HG03442 (cell line): ENCODE results near the gene IL1RN.
A peak's percentile ranks its signal among the peaks of the same experiment; 100 is the strongest.

Source experiments
- ATAC-seq: cut with Tn5 transposase; IDR thresholded peaks from one replicate; pipeline ENCODE4 v1.9.1; 2021; ENCODE audit warnings: mild to moderate bottlenecking, moderate library complexity; ENCODE audit not compliant: unreplicated experiment

IL1RN gene

DNA sequence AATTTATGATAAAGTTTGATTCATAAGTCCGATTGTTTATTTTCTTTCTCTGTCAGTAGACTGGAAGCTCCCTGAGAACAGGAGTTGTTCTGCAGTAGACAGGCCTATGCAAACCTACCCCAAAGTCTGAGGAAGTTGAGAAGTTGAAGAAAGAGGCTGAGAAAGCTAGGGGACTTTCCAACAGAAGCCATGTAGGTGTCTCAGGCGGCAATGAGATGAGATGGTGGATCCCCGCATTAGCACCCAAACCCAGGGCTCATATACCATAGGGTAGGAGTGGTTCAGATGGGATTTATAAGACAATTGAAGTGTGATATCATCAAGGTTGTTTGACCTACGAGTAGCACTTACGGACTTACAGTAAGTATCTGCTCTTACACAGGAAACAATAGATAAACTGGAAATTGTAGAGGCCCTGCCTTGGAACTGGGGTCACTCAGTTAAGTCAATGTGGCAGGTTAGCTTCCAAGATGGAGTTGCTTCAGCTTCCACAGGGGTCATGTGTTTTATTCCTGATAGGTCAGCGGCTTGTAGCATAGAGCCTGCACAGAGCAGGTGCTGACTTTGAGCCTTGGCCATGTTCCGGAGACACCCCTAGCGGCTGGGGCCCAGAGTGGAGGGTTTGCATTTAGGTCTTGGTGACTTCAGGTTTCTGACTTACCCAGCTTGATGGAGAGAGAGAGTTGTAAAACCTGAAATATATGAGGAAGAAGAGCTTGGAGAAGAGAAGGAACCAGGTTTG lies 44.1 kb downstream of the IL1RN start:
- no peak for ATAC-seq

DNA sequence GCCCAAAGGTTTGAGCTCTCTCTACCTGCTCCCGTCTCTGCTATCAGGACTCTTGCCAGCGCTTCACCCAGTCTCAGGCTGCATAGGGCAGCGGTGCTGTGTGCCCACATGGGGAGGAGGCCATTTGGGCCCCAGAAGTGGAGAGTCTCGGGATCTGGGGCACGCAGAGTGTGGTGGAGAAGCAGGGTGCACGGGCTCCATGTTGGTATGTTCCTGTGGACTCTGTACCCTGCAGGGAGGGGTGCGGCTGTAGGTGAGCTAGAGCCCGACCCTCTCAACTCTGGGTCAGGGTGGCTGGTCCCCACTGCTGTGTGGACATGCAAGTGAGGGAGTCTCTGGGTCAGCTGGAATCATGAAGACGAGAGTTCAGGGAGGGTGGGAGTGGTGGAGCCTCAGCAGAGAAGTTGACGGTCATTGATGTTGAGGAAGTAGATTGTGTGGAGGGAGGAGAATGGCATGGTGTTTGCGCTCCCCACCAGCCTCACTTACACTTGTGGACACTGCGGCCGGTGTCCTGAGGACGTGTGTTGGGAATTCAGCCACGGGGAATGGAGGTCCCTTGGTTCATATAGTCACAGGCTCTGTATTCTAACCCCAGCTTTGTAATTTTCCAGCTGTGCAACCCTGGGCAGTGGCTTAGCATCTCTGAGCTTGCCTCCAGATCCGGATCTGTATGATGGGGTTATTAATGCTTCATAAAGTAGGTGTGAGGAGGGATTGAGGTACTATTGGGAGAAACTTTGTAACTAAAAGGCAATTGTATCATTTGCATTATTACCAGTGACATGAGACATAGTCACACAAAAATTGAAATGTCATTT lies 45.5 kb downstream of the IL1RN start:
- no peak for ATAC-seq

DNA sequence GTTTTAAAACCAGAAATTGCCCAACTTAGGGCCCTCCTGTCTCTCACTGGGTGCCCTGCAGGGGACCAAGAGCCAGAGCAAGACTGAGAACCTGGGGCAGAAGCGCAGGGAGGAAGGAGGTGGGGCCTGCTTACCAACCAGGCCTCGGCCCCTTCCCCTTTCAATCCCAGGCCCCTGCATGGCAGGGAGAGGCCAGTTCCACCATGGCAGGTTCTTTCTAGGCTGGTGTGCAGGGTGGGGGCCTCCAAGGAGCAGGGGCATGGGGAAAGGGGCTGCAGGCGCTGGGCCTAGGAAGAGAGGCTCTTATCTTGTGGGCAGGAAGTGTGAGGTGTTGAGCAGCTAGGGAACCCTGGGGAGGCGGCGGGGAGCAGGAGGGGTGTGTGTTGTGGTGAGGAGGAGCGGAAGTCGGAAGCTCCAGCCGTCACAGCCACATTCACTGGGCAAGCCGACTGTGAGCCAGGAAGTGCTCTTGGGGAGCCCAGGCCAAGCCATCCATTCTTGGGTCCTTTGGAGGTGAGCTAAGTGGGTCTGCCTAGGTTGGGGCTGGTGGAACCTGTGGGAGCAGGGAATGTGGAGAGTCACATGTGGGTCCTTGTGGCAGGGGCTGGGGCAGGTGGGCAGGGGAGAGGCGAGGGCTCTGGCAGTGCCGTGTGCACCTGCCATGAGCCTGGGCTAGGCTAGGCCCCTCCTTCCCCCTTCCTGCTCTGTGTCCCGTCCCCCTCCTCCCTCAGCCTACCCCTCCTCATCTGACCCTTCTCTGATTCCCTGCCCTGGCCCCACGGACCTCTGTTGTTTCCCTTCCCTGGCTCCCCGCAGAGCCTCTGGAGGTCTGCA lies 46.4 kb downstream of the IL1RN start, which contains the start of gene PSD4:
TSS of gene PSD4 (plus strand) at position 430 of the 834 bp plus-strand sequence. CDS start 8,486 bp downstream, outside the sequence.
- peak; percentile 78 for ATAC-seq

DNA sequence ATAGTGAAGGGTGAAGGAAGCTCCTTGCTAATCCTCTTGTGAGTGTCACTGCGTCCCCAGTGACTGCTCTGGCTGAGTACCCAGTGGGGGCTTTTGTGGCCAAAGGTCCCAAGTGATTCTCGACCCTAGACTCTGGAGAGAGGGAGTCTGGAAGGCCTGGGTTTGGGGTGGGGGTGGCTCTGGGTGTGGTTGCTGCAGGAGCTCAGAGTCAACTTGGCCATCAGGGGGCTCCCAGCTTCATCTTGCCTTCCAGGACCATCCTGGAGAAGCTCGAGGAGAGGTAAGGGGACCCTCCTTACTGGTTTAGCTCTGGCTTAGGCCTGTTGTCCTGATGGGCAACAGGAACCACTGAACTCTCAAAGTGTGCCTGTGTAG lies 47.0 kb downstream of the IL1RN start:
- ATAC-seq = no peak

DNA sequence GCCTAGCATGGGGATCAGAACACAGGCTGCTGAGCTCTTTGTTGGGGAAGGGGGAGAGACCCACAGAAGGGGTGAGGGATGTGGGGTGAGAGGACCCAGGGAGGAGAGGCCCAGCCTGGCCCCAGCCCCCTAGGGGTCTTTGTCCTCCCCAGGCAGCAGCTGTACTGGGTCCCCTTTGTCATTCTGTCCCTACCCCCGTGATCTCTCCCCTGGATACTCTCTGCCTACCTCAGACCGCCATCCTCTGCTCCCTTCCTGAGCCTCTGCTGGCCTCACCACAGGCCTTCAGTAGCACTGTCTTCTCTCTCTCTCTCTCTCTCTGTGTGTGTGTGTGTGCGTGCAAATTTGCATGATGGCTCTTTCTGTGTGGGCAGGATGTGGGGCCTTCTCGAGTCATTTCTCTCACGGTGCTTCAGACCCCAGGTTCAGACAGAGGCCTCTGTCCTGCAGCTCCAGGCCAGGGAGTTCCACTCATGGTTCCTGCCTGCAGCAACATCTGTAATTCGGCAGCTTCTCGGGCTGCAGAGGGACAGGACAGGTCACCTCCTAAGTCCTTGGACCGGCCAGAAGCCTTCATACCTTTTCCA lies 47.7 kb downstream of the IL1RN start:
- ATAC-seq = peak; percentile 62

DNA sequence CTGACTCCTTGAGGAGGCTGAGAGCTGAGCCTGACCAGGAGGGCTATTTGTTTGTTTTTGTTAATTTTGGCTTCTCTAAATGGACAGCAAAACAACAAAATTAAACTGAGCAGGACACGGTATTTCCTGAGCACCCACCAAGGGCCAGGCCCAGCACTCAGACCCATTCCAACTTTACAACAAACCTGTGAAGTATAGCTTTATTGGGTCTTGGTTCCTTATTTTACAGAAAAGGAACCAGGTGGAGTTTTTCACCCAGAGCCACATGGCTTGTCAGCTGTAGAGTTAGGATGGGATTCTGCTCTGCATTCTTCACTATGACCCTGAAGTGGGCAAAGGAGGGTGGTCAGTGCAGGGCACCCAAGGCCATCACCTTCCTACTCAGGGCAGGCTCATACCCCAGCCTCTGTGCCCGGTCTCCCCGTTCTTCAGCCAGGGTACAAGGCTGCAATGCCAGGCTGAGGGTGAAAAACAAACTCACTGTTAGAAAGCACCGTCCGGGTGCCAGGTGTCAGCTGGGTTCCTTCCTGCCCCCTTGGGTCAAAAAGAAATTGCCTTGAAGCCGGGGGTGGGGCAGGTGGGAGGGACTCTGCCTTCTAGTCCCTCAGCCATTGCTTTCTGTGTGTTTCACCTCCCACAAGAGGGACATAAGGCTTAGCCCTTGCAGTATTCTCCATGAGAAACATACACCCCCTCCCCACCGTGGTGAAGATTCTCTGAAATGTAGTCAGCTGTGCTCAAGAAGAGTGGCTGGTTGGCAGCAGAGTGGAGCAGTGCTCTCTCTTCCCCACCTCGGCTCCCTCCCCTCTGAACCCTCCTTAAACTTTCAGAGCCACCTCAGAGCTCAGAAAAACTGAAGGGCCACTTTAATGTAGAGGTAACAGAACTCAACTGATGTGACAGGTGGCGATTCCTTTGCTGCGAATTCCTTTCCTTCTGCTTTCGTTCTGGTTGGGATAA lies 48.6 kb downstream of the IL1RN start:
- ATAC-seq = no peak

DNA sequence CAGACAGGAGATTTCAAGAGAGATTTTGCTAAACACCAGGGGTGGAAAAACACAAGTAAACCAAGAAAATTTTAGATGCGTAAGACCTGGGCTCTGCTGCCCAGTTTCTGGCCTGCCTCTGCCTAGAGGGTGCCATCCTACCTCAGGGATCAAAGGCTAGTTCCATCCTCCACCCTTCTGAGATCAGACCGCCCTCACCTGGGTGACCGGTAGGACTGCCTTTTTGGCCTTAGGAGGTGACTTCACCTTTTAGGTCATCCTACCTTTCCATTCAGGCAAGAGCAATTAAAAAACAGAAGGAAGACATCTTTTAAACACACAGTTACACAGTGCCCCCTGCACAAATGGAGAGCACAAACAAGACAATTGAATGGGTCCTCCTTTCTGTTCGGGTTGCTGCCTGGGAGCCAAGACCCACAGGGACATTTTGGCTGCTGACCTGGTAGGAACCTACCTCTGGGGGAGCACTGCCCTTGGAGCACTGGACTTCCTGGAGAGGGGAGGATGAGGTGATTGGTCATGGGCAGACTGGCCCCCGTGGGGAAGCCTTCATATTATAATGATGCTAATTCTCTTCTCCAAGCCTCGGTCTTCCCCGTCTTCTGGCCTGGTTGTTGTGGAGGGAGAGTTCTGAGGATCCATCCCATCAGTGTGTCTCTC lies 49.4 kb downstream of the IL1RN start:
- ATAC-seq = no peak

DNA sequence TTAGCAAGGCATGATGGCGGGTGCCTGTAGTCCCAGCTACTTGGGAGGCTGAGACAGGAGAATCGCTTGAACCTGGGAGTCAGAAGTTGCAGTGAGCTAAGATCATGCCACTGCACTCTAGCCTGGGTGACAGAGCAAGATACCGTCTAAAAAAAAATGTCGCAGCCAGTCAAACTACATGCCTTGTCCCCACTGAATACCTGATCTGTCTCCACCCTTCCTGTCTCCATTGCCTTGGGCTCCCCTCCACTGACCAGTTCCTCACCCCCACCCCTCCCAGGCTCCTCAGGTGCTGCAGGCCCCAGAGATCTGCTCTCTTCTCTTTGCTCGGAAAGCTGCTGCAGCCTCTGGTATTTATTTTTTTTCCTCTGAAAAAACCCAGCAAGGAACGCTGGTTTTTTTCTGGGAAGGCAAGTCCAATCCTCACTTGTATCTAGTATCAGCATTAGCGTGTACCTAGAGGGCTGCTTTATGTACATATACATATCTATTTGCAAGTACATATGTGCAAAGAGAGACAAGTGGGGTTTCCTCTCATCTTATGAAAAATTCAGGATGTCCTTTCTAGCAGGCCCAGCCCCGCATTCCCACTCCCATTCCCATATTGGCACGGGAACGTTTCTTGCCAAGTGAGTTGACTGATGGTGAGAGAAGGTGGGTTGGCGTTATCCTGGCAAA lies 50.8 kb downstream of the IL1RN start:
- ATAC-seq = no peak

DNA sequence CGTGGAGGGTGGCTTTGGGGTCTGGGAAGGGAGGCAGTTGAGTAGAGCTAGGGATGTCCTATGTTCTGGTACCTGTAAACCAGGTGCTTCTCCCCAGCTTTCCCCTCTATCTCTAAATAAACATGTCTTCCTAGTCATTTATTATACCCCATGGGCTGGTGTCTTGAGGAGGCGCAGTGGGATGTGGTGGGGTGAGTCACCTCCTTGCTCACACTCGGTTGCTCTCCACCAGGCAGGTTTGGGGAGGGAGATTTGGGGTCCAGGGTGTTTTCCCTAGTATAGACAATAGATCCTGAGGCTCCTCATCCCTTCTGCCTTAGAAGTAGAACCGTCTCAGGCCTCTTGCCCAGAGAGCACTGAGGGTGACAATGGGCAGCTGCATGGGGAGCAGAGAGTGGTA lies 51.5 kb downstream of the IL1RN start:
- no peak for ATAC-seq

DNA sequence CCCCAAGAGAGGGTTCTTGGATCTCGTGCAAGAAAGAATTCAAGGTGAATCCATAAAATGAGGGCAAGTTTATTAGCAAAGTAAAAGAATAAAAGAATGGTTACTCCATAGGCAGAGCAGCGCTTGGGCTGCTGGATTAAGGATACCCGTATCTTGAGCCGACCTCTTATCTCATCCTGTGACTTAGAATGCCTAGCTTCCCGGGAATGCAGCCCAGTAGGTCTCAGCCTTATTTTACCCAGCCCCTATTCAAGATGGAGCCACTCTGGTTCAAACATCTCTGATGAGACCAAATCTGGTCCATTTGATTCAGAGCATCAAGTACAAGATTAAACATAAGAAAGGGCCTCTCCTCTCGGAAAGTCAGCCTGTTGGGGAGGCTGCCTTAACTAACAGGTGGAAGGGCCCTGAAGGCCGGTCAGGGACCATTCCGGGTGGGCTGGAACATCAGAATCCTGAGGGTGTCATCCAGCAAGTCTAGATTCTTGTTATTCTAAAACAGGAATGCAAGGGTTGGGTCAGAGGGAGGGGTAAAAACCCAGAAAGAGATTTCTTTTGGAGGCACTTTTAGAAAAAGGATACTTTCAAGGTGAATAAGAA lies 52.1 kb downstream of the IL1RN start:
- ATAC-seq = no peak

DNA sequence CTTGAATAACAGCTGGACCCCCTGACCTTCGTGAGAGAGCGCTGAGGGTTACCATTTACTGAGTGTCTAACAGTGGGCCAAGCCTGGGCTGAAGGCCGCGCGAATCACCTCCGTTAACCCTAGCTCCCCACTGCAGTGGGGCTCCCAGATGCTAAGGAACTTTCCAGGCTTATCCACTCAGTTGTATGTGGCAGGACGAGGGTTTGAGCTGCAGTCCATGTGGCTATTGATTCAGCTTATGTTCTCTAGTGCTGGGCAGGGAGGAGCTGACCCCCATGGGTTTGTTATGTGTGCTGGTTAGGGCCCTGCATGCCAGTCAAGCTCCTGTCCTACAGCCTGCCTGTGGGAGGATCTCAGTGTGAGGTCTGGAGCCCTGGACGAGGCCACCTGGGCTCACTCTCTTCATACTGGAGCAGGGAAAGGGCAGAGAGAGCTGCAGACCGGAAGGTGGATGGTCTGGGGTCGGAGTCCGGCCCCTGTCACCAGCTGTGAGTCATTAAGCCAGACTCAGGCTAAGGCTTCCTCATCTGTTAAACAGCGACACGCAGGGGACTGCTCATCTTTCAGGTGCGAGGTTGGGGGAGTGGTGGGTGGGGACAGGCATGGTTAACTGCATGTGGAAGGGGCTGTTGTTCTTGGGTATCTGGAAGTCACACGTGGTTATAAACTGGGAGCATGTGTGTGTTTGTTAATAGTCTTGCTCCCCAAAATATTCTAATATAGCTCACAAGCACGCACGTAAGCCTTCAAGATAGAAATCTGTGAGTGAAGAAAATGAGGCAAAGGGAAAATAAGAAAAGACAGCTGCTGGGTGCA lies 52.9 kb downstream of the IL1RN start:
- no peak for ATAC-seq

DNA sequence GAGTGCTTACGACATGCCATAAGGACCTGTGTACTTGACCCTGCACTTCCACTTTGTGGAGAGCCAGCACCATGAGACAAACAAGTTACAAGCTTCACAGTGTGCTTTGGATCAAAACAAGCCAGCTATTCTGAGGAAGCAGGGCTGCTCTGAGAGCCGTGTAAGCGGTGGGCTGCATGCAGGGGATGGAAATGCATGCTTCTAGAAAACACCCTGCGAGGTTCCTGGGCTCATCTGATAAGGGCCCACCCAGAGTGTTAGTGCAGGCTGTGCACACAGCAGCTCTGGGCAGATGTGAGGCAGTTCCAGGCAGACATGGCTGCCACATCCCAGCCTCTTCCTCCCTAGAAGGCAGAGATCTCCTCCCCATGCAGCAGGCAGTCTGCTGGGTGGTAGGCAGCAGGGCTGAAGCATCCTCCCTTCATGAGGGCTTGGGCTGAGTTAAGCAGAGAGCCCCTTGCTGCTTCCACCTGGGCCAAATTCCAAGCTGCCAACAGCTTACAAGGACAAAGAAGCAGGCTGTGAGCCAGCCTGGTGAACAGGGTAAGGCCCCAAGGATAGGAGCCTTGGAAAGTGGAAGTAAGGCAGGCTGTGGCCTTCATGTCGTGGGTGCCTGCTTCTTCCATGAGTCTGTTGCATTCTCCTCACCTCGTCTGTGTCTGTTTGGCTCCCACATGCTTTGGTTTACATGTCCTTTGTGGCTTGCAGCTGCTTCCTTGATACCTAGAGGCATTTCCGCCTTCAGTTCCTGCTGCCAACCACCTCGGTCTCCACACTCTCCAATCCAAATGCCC lies 54.1 kb downstream of the IL1RN start:
- ATAC-seq = no peak

DNA sequence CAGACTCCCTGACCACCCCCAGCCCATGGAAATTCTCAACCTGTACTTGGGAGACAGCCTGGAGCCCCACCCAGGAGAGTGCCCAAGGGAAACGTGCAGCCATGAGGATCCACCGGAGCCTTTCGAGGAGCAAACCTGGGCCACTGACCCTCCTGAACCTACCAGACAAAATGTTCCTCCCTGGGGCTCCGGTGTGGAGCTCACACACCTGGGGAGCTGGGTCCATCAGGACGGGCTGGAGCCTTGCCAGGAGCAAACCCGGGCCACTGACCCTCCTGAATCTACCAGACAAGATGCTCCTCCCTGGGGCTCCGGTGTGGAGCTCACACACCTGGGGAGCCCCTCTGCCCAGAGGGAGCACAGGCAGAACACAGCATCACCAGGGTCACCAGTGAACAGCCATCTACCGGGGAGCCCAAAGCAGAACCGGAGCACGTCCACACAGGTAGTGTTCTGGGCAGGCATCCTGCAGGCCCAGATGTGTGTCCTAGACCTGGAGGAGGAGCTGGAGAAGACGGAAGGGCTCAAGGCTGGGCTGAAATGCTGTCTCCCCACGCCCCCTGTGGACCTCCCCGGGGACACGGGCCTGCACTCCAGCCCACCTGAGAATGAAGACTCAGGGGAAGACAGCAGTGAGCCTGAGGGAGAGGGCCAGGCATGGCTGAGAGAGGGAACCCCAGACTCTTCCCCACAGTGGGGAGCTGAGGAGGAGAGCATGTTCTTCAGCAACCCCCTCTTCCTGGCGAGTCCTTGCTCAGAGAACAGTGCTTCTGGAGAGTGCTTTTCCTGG lies 55.3 kb downstream of the IL1RN start:
- ATAC-seq = no peak

DNA sequence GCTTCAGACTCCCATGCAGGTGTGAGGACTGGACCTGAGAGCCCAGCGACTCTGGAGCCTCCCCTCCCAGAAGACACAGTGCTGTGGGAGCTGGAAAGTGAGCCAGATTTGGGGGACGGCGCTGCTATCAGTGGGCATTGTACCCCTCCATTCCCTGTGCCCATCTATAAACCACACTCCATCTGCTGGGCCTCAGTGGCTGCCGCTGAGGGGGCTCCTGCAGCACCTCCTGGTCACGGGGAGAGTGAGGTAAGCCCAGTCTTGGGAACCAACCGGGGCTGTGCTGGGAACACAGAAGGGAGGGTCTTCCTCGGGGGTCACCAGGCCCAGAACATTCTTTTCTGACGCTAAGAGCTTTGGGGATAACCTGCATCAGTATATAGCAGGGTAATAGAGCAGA lies 55.9 kb downstream of the IL1RN start:
- ATAC-seq = no peak
